Tibial nerve (tissue), 3 donors: ENCODE results near the gene PRICKLE2.
A peak's percentile ranks its signal among the peaks of the same experiment; 100 is the strongest.

Experiments
- POLR2A ChIP-seq, 2 donors: fragments of 450-650 bp; IDR thresholded peaks; one replicate each; pipeline ENCODE4 v1.6.1; 2017; ENCODE audit warnings: antibody characterized with exemption in 2 of 2, mild to moderate bottlenecking in 2 of 2, moderate library complexity in 2 of 2
- TF ChIP-seq, protein P1 (sequence below), 5 experiments: fragments of 200-600 bp in 3 of 5; fragments of 450-650 bp in 2 of 5; sonication (generic) in 3 of 5; IDR thresholded peaks; one replicate each; pipeline ENCODE4 v1.5.1; 2016 to 2019; ENCODE audit warnings: antibody characterized with exemption in 5 of 5, mild to moderate bottlenecking in 3 of 5, moderate library complexity in 2 of 5

DNA sequence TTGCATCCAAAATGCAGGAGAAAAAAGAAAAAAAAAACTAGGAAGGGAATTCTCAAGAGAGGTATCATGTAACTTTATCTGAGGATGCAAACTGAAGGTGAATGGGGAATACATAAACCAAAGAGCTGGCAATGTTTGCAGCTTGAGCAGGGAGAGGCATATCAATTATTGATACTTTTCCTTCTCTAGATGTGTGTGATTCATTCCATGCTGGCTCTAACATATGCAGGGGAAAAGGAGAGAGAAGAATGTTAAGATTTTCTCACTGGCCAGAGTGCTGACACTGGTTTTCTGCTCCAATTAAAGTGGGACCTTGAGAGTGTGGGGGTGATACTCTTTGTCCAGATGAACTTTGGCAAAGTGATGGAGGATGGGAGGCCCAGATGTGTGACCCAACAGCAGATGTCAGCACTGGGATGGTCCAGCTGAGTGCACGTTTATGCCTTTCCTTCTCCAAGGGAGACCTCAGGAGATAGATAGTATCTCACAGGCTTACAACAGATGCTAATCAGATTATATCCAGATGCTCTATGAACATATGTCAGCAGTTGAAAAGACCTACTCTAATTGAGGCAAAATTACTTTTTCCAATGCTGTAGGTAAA lies 152.0 kb downstream of the PRICKLE2 start:
- TF ChIP-seq, protein P1, sequence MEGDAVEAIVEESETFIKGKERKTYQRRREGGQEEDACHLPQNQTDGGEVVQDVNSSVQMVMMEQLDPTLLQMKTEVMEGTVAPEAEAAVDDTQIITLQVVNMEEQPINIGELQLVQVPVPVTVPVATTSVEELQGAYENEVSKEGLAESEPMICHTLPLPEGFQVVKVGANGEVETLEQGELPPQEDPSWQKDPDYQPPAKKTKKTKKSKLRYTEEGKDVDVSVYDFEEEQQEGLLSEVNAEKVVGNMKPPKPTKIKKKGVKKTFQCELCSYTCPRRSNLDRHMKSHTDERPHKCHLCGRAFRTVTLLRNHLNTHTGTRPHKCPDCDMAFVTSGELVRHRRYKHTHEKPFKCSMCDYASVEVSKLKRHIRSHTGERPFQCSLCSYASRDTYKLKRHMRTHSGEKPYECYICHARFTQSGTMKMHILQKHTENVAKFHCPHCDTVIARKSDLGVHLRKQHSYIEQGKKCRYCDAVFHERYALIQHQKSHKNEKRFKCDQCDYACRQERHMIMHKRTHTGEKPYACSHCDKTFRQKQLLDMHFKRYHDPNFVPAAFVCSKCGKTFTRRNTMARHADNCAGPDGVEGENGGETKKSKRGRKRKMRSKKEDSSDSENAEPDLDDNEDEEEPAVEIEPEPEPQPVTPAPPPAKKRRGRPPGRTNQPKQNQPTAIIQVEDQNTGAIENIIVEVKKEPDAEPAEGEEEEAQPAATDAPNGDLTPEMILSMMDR (IDR thresholded peaks at IDR 0.05) = peak in 1 of 5 experiments; percentile 14
- TF ChIP-seq POLR2A (IDR thresholded peaks at IDR 0.05) = no peak
